ENCODE data around the gene IFRD2.
"Not testable (repeated sequence)": the region's sequence is repeated elsewhere in the genome, so short reads cannot be mapped to it uniquely, and the experiment has no call there.

IFRD2 gene

DNA sequence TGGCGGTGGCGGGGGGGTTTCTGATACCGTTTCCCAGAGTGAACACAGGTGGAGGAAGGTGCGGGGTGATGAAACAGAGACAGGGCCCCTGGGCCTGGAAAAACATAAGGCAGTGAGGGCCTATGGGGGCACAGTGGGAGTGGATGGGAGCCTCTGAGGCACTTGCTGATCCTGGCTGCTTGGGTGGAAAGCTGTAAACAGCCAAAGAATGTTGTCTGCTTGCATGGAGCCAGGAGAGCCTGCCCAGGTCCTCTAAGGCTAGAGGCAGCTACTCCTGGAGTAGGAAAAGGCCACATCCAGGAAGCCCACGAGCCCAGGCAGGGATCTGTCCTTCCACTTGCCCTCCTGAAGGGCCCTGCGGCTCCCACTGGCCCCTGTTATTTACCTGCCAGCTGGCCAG is 26.2 kb downstream of the IFRD2 start:
- no peak for DNase-seq

DNA sequence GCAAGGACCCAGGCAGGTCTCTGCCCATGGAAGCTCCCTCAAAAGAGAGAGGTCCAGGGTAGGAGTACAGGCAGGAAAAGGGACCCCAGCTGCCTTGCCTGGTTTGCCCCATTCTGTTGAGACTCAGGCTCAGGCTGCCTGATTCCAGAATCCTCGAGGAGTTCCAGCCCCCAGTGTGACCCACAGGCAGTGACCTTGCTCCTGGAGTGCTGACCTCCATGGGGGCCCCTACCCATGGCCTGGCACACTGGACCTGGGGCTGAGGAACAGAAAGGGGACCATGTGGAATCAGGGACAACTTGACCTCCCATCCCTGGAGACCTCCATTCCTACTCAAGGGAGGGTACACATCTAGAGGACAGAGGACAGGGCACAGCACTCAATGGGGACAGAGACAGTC is 26.7 kb downstream of the IFRD2 start:
- no peak for DNase-seq

DNA sequence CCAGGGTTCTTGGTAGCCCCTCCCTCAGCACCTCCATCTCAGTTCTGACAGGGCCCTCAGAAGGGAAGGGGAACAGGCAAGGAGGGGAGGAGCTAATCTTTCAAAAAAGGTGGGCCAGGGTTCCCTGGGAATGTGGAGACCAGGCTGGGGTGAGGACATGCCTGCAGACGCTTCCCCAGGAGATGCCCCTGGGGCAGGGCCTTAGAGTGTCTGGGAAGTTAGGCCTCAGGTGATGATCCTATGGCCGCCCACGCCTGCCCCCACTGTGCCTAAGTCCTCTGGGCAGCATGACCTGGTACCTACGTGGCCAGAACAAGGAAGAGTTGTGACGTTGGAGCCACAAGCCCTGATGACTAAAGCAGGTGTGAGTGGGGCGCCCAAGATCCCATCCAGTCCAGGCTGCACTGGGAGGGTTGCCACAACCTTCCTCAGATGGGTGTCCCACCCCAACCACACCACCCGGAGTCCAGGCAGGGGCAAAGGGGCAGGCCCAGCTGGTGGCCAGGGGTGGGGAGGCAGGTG is 27.2 kb downstream of the IFRD2 start:
- DNase-seq, result no peak

- no peak for DNase-seq
These were observed 27.8 kb downstream of the IFRD2 start for GRCh38 chr3:50264383-50264963.

DNA sequence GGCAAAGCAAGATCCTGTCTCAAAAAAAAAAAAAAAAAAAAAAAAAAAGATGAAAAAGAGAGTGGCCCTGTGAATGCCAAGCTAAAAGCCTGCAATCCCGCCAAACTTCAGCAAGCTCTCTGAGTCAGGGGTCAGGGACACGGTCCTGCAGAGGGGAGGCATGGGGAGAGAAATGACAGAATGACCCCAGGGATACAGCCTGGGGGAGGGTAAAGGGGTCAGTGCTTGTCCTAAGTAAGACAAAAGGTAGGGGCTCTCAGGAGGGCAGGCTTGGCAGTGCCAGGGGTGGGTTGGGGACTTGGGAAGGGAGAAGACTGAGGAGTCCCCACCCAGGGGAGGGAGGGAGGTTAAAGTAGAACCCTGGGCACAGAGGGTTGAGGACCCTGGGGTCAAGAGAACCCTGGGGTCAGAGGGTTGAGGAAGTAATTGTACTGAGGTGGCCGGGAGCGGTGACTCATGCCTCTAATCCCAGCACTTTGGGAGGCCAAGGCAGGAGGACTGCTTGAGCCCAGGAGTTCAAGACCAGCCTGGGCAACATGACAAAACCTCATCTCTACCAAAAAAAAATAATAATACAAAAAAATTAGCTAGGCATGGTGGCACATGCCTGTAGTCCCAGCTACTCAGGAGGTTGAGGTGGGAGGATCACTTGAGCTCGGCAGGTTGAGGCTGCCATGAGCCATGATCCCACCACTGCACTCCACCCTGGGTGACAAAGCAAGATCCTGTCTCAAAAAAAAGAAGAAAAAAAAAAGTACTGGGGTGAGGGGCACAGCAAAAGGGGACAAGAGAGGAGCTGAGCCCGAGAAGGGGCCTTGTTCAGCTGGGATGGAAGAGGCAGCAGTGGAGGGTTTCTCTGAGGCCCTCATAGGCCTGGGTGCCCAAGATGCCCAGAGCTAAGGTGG is 28.5 kb downstream of the IFRD2 start:
- DNase-seq, result no peak

DNA sequence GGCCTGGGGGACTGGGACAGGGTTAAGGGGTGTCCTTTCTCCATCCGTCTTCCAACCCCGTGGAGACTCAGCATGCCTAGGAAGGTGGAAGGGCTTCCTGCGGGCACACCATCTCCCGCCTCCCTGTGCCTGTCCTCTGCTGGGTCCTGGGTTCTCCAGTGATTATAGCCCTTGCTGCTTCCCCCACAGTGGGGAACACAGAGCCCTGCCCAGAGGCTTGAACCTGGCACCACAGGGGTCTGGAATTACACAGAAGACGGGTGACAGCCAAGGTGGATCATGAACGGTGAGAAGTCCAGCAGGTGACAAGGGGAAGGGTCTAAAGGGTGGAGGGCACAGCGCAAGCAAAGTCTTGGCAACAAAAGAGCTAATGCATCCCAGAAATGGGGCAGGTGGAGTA is 29.5 kb downstream of the IFRD2 start:
- no peak for DNase-seq

DNA sequence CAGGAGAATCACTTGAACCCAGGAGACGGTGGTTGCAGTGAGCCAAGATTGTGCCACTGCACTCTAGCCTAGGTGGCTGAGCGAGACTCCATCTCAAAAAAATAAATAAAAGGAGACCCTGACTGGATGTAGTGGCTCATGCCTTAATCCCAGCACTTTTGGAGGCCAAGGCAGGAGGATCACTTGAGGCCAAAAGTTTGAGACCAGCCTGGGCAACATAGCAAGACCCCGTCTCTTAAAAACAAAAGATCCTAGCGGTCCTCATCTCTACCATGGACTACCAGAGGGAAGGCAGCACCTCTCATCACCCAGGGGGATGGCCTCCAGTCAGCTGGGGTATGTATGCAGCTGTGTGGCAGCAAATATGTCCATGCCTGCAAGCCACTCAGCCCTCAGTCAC is 30.0 kb downstream of the IFRD2 start:
- not testable (repeated sequence) for DNase-seq

GRCh38 chr3:50261505-50261904 is 30.7 kb downstream of the IFRD2 start:
- DNase-seq, result no peak

- no peak for DNase-seq
These were observed 31.2 kb downstream of the IFRD2 start for GRCh38 chr3:50260942-50261441.

GRCh38 chr3:50260027-50260941 is 31.9 kb downstream of the IFRD2 start:
- peak; percentile 58 for DNase-seq

DNA sequence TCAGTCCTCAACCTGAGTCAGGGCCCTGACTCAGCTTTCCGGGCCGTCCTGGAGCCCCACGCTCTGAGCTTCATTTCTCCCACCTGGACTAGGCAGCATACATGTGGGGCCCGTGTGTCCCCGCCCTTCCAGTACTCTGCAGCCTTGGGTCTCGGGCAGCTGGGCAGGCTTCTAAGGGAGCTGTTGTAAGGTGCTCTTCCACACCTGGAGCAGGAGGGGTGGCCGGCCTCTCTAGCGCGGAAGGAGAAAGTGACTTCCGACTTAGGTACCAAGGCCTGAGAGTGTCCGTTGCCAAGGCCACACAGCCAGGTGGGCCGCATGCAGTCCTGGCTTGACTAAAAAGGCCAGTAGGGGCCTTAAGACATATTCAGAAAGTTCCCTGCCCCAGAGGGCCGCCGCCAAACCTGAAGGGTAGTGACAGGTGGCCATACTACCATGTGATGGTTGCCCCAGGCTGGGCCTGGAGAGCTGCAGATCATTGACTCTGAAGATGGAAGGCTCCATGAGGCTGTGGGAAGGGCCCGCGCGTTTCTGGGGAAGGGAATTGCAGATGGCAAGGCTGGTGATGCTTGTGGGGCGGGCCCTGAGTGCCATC is 32.7 kb downstream of the IFRD2 start:
- peak; percentile 34 for DNase-seq

- DNase-seq, result no peak
These were observed 33.2 kb downstream of the IFRD2 start for GRCh38 chr3:50258979-50259378.

- no peak for DNase-seq
These were observed 34.1 kb downstream of the IFRD2 start for GRCh38 chr3:50258029-50258680.

- DNase-seq, result no peak
These were observed 35.0 kb downstream of the IFRD2 start for GRCh38 chr3:50256978-50257890.

DNA sequence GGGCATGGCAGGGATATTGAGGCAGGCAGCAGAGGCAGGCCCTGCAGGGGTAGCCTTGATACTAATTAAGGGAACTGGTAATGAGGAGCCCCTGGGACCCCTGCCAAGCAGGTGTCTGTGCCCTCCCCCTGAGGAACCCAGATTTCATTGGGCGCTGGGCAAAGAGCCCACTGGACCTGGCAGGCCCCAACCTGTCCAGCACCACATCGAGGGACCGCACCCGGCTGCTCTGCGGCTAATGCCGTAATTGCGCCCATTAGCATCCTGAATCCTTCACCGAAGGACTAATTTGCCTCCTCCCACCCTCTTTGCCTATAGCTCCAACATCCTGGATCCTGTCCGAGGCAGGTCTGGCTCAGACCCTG is 37.0 kb downstream of the IFRD2 start:
- no peak for DNase-seq

- no peak for DNase-seq
These were observed 37.5 kb downstream of the IFRD2 start for GRCh38 chr3:50254577-50255250.

DNA sequence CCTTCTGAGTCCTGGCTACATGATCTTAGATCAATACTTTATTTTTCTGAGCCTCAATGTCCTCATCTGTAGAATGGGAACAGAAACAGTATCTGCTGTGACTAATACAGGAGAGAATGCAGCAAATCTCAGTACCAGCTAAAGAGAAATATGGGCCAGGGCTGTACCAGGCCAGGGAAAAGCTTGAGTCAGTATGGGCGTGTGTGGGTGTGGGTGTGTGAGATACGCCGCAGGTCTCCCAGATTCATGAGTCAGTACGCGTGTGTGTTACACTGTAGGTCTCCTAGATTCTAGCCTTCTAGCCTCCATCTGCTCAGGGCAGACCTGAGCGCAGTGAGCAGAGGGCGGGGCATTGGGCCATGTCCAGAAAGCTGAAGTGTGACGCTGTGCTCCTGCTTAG is 41.0 kb downstream of the IFRD2 start:
- no peak for DNase-seq

- no peak for DNase-seq
These were observed 41.7 kb downstream of the IFRD2 start for GRCh38 chr3:50250514-50250913.

GRCh38 chr3:50249457-50249856 is 42.8 kb downstream of the IFRD2 start:
- no peak for DNase-seq

DNA sequence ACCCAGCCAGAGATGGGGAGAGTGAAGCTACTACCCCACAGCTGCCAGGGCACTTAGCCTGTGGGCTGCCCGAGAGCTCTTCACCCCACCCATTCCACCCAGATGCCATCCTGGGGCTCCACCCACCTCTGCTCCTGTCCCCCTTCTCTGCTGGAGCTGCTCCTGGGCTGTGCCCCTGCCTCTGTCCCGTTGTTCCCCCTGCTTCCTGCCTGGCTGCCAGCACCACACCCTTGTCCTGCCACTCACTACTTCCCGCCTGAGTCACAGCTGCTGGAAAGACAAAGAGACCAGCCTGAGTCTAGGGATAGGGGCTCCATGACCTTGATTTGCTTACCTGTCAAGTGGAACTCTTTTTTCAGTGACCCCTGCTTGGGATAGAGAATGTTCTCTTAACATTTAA is 43.8 kb downstream of the IFRD2 start:
- DNase-seq, result no peak
